Parathyroid adenoma (tissue), 2 donors: Measurements from ENCODE around the gene DCTN1.
A peak's percentile ranks its signal among the peaks of the same experiment; 100 is the strongest.

Experiments used
- H2AFZ ChIP-seq: fragments of 300-600 bp; sonication (generic); one replicate; pipeline ENCODE4 v1.7.0; 2017; ENCODE audit warnings: antibody characterized with exemption, mild to moderate bottlenecking
- H3K27ac ChIP-seq: fragments of 300-600 bp; sonication (generic); one replicate; pipeline ENCODE4 v1.7.0; 2017
- H3K27me3 ChIP-seq: fragments of 300-600 bp; sonication (generic); one replicate; pipeline ENCODE4 v1.7.0; 2017; ENCODE audit warnings: low read length; ENCODE audit not compliant: control insufficient read depth, insufficient read depth
- H3K36me3 ChIP-seq: fragments of 300-600 bp; sonication (generic); one replicate; pipeline ENCODE4 v1.7.0; 2017; ENCODE audit warnings: low read length; ENCODE audit not compliant: control insufficient read depth, insufficient read depth
- H3K4me1 ChIP-seq: fragments of 300-600 bp; sonication (generic); one replicate; pipeline ENCODE4 v1.7.0; 2017; ENCODE audit warnings: control low read depth
- H3K4me2 ChIP-seq: fragments of 300-600 bp; sonication (generic); one replicate; pipeline ENCODE4 v1.7.0; 2017; ENCODE audit warnings: low read length
- H3K4me3 ChIP-seq: fragments of 300-600 bp; sonication (generic); one replicate; pipeline ENCODE4 v1.7.0; 2017; ENCODE audit warnings: low read depth, low read length
- H3K79me2 ChIP-seq: fragments of 300-600 bp; sonication (generic); one replicate; pipeline ENCODE4 v1.7.0; 2017; ENCODE audit warnings: control low read depth
- H3K9ac ChIP-seq: fragments of 300-600 bp; sonication (generic); one replicate; pipeline ENCODE4 v1.7.0; 2017; ENCODE audit warnings: mild to moderate bottlenecking
- H3K9me3 ChIP-seq: fragments of 300-600 bp; sonication (generic); one replicate; pipeline ENCODE4 v1.7.0; 2017; ENCODE audit warnings: low read length; ENCODE audit not compliant: control insufficient read depth
- TF ChIP-seq, protein P1 (sequence below): fragments of 300-600 bp; sonication (generic); IDR thresholded peaks from one replicate; pipeline ENCODE4 v1.7.0; 2017; ENCODE audit warnings: antibody characterized with exemption, mild to moderate bottlenecking
- donor health status: primary hyperparathyroidism.

The DCTN1 gene

DNA sequence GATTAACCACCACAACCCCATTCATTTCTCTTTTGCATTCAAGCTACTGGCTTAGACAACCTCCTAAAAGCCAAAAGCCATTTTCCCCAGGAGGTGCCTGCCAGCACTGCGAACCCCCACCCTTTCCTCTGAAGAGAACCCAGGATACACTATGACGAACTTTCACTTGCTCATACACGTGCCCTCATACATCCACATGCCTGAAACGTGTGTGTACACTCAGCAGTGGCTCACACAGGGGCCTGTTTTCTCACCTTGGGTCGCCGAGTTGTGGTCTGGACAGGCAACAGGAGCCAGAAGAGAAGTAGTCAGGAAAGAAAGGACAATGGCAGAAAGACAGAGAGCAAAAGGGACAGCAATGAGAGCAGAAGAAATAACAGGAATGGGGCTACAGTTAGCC lies 7.4 kb downstream of the DCTN1 start:
- Histone ChIP-seq H3K27me3 (no peaks in the 10 kb centered on the region), H3K9ac (no peak overlapping the region), H3K27ac (no peak overlapping the region), H2AFZ (no peak overlapping the region), H3K4me3 (no peak overlapping the region), H3K36me3 (no peaks in the 10 kb centered on the region), H3K9me3 (no peaks in the 10 kb centered on the region), H3K4me1 (peaks cover 26% of the 10 kb centered on the region), H3K4me2 (peak overlapping the region; percentile 76), H3K79me2 (peaks cover 46% of the 10 kb centered on the region)
- TF ChIP-seq, protein P1, sequence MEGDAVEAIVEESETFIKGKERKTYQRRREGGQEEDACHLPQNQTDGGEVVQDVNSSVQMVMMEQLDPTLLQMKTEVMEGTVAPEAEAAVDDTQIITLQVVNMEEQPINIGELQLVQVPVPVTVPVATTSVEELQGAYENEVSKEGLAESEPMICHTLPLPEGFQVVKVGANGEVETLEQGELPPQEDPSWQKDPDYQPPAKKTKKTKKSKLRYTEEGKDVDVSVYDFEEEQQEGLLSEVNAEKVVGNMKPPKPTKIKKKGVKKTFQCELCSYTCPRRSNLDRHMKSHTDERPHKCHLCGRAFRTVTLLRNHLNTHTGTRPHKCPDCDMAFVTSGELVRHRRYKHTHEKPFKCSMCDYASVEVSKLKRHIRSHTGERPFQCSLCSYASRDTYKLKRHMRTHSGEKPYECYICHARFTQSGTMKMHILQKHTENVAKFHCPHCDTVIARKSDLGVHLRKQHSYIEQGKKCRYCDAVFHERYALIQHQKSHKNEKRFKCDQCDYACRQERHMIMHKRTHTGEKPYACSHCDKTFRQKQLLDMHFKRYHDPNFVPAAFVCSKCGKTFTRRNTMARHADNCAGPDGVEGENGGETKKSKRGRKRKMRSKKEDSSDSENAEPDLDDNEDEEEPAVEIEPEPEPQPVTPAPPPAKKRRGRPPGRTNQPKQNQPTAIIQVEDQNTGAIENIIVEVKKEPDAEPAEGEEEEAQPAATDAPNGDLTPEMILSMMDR = no peak

DNA sequence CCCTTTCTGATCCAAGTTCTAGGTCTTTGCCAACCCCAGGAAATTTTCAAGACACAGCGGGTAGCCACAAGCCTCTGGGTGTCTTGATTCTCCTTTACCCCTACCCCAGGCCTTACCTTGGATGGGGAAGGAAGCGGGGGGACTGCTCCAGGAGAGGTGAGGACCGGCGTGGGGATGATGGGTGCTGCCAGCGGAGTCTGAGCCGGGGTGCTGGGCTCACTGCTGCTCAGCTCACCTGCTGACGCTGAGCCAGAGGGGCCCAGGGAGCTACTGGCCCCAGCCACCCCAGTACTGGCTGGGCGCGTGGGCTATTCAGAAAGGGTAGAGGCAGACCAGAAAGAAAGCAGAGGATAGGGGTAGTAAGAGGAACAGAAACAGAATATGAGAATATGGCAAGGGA lies 8.7 kb downstream of the DCTN1 start:
- Histone ChIP-seq H3K79me2 (peaks cover 33% of the 10 kb centered on the region), H3K27me3 (no peaks in the 10 kb centered on the region), H3K27ac (no peak overlapping the region), H2AFZ (no peak overlapping the region), H3K4me2 (no peak overlapping the region), H3K9me3 (no peaks in the 10 kb centered on the region), H3K4me1 (peaks cover 26% of the 10 kb centered on the region), H3K36me3 (no peaks in the 10 kb centered on the region), H3K4me3 (no peak overlapping the region), H3K9ac (no peak overlapping the region)
- TF ChIP-seq, protein P1 = no peak

DNA sequence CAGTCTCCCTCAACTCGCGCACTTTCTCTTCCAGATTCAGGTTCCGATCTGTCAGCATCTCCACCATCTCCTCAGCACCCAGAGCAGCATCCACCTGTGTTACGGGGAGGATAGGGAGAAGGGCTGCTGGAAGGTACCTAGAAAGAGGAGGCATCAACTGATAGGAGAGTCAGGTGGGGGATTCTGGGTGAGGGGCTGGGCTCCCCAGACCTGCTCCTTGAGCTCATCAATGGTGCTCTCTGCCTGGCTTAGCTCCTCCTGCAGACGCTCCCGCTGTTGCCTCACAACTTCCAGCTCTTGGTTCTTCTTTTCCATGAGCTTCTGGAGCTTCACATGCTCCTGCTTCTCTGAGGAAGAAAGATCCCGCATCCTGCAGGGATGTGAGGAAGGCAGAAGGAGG lies 10.1 kb downstream of the DCTN1 start:
- H3K9ac ChIP-seq = no peak overlapping the region
- H3K4me1 ChIP-seq = peaks cover 23% of the 10 kb centered on the region
- no peak overlapping the region for H3K4me2 ChIP-seq
- H3K9me3 ChIP-seq = no peaks in the 10 kb centered on the region
- no peak overlapping the region for H2AFZ ChIP-seq
- TF ChIP-seq, protein P1 = no peak
- H3K36me3 ChIP-seq = no peaks in the 10 kb centered on the region
- H3K27me3 ChIP-seq = no peaks in the 10 kb centered on the region
- peaks cover 21% of the 10 kb centered on the region for H3K79me2 ChIP-seq
- H3K27ac ChIP-seq = no peak overlapping the region
- H3K4me3 ChIP-seq = no peak overlapping the region

DNA sequence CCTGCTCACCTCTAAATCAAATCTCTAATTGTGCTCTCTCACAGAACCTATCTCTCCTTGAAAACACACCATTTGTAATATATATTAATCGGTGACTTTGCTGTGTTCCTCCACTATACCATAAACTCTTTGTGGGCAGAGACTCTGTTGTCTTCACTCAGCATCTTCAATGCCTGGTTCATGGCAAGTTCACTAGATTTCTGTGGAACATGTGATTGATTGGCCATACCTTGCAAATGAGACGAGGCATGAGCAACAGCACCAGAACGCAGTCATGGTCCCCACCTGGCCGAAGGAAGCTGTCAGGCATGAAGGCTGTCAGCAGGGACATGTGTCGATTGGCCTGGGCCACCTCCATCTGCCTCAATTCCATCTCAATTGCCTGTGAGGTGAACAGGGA lies 11.6 kb downstream of the DCTN1 start:
- no peak overlapping the region for H3K4me3 ChIP-seq
- no peaks in the 10 kb centered on the region for H3K36me3 ChIP-seq
- H3K4me1 ChIP-seq = peaks cover 26% of the 10 kb centered on the region
- no peak overlapping the region for H3K9ac ChIP-seq
- H3K27me3 ChIP-seq = no peaks in the 10 kb centered on the region
- H3K9me3 ChIP-seq = no peaks in the 10 kb centered on the region
- peaks cover 12% of the 10 kb centered on the region for H3K79me2 ChIP-seq
- no peak overlapping the region for H3K4me2 ChIP-seq
- H3K27ac ChIP-seq = no peak overlapping the region
- TF ChIP-seq, protein P1 = no peak
- H2AFZ ChIP-seq = no peak overlapping the region

DNA sequence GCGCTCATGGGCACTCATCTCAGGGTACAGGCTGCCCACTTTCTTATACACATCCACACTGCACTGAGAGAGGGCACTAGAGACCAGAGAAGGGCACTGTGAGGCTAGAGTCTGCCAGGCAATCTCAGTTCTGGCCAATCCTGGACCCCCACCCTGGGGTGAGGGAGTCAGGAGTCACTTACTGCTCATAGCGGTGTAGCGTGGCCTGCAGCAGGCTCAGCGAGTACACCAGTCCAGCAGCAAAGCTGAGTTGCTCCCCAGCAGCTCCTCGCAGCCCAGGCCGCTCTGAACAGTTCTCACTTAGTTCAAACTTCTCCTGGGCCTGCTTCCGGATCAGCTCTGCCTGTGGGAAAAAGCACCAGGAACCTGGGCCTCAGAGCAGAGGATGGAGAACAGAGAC lies 12.3 kb downstream of the DCTN1 start:
- no peaks in the 10 kb centered on the region for H3K27me3 ChIP-seq
- H3K4me2 ChIP-seq = no peak overlapping the region
- H2AFZ ChIP-seq = no peak overlapping the region
- H3K36me3 ChIP-seq = no peaks in the 10 kb centered on the region
- H3K9me3 ChIP-seq = no peaks in the 10 kb centered on the region
- H3K4me1 ChIP-seq = peaks cover 19% of the 10 kb centered on the region
- peaks cover 11% of the 10 kb centered on the region for H3K79me2 ChIP-seq
- H3K9ac ChIP-seq = no peak overlapping the region
- no peak overlapping the region for H3K4me3 ChIP-seq
- TF ChIP-seq, protein P1 = no peak
- no peak overlapping the region for H3K27ac ChIP-seq
